ENCODE data around the gene LRRC74A.

The LRRC74A gene

DNA sequence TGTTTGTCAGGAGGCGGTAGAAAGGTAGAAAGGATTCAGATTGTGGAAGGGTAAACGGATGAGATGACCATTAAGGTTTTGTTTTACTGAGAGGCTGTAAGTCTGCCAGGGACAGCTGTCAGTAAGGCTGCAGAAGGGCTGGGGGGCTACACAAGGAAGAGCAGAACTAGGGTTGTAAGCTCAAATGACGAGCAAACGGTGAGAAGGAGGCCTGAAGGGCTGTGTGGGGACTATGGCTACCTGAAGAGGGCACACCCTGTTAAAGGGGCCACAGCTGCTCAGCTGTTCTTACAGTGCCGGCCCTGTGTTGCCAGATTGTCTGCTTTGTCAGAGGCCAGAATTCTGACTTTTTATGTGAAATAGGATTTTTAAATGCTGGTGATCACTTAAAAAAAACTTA is 45.8 kb upstream of the LRRC74A start:
- TF ChIP-seq, protein P1, sequence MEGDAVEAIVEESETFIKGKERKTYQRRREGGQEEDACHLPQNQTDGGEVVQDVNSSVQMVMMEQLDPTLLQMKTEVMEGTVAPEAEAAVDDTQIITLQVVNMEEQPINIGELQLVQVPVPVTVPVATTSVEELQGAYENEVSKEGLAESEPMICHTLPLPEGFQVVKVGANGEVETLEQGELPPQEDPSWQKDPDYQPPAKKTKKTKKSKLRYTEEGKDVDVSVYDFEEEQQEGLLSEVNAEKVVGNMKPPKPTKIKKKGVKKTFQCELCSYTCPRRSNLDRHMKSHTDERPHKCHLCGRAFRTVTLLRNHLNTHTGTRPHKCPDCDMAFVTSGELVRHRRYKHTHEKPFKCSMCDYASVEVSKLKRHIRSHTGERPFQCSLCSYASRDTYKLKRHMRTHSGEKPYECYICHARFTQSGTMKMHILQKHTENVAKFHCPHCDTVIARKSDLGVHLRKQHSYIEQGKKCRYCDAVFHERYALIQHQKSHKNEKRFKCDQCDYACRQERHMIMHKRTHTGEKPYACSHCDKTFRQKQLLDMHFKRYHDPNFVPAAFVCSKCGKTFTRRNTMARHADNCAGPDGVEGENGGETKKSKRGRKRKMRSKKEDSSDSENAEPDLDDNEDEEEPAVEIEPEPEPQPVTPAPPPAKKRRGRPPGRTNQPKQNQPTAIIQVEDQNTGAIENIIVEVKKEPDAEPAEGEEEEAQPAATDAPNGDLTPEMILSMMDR (IDR thresholded peaks at IDR 0.05; ENCODE audit: control insufficient read depth, insufficient read depth, low read depth, low read length, missing control alignments), result no peak
- DNase-seq (ENCODE audit: low read depth), result no peak
- H3K4me3 ChIP-seq (ENCODE audit: control insufficient read depth, low read depth, low read length), result no peak overlapping the region

DNA sequence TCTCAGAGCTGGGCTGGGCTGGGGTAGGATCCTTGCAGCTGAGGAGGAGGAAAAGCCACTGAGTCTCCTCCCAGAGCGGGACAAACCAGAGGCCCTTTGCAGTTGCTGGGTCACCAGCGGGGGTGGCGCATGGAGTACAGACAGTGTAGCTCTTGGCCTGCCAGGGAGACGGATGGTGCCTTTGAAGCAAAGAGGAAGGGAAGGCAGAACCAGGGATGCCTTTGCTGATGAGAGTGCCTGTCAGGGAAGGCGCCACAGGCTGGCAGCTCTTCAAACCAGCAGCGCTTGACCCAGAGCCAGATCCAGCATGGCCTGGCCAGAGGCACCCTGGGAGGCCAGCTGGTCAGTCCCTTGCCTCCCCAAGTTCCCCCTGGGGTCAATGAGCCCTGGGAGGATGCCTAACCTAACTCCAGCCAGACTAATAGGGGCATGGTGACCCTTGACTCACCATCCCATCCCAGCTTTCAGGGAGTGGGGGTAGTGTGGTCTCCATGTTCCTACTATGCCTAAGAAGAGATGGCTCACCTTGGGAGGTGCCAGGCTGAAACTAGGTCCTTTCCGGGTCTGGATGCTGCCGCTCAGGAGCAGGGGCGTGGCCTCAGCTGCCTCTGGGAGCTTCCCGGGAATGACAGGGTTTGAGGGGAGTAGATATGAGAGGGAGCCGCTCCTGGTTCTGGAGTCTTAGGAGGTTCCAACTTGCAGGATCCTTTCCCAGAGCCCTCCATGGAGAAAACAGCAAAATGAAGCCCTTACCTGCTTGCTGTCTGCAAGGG is 45.1 kb upstream of the LRRC74A start:
- H3K4me3 ChIP-seq (ENCODE audit: control insufficient read depth, low read depth, low read length), result no peak overlapping the region
- TF ChIP-seq, protein P1 (IDR thresholded peaks at IDR 0.05; ENCODE audit: control insufficient read depth, insufficient read depth, low read depth, low read length, missing control alignments), result no peak
- no peak for DNase-seq (ENCODE audit: low read depth)

DNA sequence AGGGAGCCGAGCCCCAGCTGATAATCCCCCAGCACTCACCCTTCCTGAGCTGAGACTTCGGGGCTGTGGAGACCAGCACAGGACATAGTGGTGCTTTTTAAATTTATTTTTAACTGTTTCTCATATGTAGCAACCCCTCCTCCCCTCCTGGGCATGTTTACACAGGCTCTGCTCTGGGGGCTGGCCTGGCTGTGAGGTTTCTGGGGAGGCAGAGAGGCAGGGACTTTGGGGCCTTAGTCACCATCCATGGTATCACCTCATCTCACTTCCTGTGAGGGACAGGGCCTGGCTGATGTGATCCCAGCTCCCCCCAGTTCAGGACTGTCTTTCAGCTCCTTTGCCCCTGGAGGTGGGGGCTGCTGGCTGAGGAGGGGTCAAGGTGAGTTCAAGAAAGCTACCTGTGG is 44.6 kb upstream of the LRRC74A start:
- TF ChIP-seq, protein P1 (IDR thresholded peaks at IDR 0.05; ENCODE audit: control insufficient read depth, insufficient read depth, low read depth, low read length, missing control alignments), result no peak

DNA sequence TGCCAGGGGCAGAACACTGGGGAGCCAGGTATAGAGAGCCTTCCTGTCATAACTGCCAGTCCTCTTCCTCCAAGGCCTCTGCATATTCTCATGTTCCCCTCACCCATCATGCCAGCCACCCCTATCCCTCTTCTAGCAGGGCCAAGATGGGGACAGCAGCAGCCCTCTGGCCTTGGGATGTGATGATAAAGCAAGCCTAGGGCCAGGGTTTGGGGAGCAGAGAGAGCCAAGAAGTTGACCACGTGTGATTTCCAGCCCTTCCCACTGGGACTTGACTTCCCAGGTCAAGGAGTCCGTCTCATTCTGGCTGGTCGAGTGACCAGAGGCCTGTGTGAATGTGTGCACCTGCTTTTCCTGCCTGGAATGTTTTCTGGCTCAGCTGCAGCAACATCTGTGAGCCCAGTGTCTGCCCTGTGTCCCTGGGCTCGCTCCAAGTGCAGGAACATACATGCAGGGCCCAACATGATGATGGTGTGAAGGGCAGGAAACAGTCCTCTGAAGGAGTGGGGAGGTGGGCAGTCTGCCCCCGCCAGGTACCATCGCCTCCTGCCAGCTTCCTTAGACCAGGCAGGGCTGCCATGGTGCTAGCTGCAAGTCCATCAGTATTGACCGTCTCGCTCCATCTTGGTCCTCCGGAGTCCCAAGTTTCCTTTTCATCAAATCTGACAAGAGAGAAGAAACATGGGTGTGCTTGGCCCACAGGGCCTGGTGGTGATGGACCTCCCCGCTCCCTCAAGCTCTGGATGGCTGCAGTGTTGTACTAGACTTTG is 43.9 kb upstream of the LRRC74A start:
- DNase-seq (ENCODE audit: low read depth), result no peak
- H3K4me3 ChIP-seq (ENCODE audit: control insufficient read depth, low read depth, low read length), result no peak overlapping the region
- TF ChIP-seq, protein P1 (IDR thresholded peaks at IDR 0.05; ENCODE audit: control insufficient read depth, insufficient read depth, low read depth, low read length, missing control alignments), result no peak

More for the DNA sequence above, 44.6 kb upstream of the LRRC74A start:
- no peak overlapping the region for H3K4me3 ChIP-seq (ENCODE audit: control insufficient read depth, low read depth, low read length)
- DNase-seq (ENCODE audit: low read depth), result no peak

DNA sequence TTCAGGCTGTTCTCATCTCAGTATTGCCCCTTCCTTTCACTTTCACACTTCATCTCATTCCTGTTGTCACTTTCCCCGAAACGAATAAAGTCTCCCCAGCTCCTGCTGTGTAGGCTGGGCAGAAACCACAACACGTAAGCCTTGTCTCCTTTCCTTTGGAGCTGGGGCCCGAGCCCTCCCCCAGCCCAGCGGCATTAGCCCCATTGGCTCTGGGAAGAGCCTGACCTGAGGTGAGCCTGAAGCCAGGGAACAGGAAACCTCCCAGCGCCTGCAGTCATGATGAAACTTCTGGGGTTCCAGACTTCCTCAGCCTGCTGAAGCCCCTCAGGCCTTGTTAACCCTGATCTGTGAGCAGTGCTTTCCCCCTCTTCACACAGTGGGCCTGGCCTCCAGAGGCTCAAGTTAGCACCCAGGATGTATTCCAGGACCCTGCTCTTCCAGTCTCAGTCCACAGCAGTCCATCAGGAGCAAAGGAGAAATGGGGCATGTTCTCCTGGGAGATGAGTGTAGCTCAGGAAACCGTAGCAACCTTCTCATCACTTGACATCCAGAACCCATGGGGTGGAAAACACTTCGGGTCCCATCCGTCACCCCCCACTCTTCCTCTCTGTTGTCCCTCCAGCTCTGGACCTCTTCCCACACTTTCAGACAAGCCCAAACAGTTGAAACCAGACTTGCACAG is 43.2 kb upstream of the LRRC74A start:
- H3K4me3 ChIP-seq (ENCODE audit: control insufficient read depth, low read depth, low read length), result no peak overlapping the region
- TF ChIP-seq, protein P1 (IDR thresholded peaks at IDR 0.05; ENCODE audit: control insufficient read depth, insufficient read depth, low read depth, low read length, missing control alignments), result no peak
- DNase-seq (ENCODE audit: low read depth), result no peak

DNA sequence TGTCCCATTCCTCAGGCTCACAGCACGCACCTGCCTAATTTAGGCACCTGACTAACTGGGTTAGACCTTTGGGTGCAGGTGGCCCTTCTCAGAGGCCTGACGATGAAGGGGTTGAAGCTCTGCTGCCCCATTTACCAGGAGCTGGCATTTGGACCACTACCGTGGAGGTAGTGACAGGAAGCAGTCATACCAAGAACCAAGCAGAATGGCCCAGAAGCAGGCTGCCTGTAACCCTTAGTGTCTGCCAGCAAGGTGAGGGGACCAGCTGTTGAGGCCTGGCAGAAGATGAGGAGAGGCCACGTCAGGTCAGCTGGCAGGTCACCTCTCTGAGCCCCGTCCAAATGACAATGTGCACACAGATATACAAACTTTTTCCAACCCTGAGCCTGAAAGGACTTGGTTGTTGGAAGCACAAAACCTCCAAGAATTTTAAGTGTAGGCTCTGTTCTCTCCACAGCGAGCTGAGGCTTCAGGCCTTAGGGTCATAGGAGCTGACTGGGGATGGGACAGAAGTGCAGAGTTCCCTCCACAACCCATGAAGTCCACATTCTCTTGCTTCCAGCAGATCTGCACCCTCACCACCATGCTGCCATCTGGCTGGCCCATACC is 41.8 kb upstream of the LRRC74A start:
- DNase-seq (ENCODE audit: low read depth), result no peak
- H3K4me3 ChIP-seq (ENCODE audit: control insufficient read depth, low read depth, low read length), result no peak overlapping the region
- TF ChIP-seq, protein P1 (IDR thresholded peaks at IDR 0.05; ENCODE audit: control insufficient read depth, insufficient read depth, low read depth, low read length, missing control alignments), result no peak
